Measurements from ENCODE around the gene PLIN5.
"Not testable (repeated sequence)": the region's sequence is repeated elsewhere in the genome, so short reads cannot be mapped to it uniquely, and the experiment has no call there.

The PLIN5 gene

DNA sequence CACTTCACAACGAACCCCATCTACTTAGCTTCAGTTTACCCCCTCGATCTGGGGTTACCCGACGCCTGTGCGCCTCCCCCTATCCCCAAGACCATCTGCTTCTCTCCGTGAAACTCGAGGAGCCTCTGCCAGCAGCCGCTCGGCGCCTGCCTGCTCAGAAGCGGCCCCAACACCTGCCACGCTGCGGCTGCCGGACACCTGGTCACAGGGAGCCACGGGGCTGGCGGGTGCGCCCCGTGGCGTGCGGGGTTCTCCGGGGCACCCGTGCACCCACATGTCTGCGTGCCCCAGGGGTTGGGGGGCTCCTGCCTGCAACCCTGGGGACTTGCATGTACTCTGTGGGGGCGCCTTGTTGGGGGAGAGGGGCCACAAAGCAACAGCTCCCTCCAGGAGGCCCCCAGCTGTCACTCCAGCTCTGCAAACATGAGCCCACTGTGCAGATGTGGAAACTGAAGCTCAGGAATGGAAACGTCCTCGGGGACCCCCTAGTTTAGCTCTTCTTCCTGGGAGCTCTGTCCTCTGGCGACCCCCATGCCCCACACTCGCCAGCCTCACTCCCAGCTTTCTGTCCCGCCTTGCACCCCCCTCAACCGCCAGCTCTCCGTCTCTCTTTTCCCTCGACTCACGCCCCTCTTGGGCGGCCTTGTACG lies 31.5 kb upstream of the PLIN5 start:
- DNase-seq: no peak

DNA sequence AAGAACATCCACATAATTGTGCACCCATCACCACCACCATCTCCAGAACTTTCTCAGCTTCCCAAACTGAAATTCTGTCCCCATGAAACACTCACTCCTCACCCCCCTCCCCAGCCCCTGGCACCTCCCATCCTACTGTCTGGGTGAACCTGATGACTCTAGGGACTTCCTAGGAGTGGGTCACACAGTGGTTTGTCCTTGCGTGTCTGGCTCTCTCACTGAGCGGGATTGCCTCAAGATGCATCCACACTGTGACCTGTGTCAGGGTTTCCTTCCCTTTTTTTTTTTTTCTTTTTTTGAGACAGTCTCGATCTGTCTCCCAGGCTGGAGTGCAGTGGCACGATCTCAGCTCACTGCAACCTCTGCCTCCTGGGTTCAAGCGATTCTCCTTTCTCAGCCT lies 28.5 kb upstream of the PLIN5 start:
- DNase-seq: not testable (repeated sequence)

DNA sequence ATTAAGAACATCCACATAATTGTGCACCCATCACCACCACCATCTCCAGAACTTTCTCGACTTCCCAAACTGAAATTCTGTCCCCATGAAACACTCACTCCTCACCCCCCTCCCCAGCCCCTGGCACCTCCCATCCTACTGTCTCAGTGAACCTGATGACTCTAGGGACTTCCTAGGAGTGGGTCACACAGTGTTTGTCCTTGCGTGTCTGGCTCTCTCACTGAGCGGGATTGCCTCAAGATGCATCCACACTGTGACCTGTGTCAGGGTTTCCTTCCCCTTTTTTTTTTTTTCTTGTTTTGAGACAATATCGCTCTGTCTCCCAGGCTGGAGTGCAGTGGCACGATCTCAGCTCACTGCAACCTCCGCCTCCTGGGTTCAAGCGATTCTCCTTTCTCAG lies 27.1 kb upstream of the PLIN5 start:
- not testable (repeated sequence) for DNase-seq

DNA sequence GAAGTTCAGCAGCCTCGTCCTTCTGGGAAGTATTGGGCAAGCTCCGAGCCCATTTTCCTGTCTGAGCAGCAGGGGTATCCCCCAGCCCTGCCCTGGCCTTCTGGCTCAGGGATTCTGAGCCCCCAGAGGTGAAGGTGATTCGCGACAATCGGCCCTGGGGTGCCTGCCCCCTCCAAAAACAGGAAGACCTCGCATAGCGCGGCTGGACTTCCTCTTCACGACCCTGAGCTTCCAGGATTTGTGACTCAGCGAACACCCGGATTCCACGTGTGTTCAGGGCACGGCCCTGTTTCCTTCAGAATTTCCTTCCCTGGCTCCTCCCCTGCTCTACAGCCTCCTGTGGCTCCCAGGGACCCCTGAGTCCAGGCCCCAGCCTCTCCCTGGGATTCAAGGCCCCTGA lies 24.5 kb upstream of the PLIN5 start, which contains the start of gene SEMA6B:
SEMA6B (minus strand) TSS at position 116 of the 400 bp plus-strand sequence. CDS start 1,227 bp downstream, outside the sequence.
- DNase-seq: no peak

DNA sequence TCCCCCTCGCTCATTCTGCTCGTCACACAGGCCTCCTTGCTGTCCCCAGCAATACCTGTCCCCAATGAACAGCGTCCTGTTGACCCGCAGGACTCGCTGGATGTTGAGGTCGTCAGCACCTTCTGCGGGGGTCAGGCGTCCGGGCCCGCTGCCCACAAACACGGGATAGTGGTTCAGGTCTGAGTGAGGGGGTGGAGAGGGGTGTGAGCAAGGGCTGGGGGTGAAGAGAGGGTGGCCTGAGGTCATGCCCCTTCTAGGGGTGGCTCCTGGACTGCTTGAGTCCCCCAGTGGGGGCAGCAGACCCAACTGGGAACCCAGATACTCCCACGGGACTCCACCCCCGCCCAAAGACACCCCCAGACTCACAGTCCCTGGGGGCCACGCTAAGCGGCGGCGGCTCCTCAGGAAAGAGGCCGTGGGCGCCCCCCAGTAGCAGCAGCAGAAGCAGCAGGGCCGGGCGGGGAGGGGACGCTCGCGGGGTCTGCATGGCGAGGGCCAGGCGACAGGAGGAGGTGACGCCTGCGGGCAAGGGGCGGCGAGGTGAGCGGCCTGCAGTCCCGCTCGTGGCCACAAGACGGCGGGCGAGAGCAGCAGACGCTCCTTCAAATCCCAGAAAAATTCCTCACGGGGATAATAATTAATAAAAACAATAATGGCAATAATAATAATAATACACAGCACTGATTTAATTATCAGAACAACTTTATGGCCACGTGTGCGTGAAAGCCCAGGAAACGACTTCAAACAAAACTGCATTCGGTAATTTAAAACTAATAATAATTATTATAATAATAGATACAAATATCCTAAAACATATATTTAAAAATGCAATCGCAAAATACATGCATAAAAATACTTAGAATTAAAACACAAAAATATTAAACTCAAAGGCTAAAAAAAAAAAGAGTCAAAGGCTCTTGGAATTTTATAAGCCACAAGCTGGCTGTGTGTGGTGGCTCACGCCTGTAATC lies 23.2 kb upstream of the PLIN5 start:
- no peak for DNase-seq

DNA sequence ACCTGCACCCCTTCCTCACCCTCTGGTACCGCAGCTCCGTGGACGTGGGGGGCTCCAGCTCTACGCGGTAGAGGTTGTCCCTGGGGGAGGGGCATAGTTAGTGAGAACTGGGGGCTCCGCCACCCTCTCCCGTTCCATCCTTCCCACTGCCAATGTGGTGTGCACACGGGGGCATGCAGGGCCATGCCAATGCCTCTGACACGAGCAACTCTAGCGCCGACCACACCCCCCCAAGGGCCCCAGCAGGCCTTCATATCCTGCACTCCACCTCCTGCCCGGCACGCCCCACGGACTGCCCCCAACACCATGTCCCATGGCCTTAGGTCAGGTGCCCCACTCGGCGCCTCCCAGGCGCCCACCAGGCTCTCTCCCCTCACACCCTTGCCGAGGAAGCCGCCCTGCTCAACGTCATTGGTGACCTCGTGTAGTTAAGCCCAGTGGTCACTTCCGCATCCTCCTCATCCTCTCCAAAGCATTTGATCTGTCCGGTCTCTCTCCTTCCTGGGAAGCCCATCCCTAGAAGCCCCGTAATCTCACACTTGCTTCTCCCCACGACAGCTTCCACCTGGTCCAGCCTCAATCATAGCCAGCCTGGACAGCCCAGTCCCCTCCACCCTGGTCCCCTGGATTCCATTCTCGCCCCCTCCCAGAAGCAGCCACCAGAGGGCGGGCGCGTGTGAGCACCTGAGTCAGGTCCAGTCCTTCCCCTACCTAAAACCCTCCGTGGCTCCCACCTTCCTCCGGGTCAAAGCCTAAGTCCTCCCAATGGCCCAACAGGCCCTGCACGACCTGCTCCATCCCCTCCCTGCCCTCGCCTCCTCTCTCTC lies 22.3 kb upstream of the PLIN5 start:
- DNase-seq: no peak

DNA sequence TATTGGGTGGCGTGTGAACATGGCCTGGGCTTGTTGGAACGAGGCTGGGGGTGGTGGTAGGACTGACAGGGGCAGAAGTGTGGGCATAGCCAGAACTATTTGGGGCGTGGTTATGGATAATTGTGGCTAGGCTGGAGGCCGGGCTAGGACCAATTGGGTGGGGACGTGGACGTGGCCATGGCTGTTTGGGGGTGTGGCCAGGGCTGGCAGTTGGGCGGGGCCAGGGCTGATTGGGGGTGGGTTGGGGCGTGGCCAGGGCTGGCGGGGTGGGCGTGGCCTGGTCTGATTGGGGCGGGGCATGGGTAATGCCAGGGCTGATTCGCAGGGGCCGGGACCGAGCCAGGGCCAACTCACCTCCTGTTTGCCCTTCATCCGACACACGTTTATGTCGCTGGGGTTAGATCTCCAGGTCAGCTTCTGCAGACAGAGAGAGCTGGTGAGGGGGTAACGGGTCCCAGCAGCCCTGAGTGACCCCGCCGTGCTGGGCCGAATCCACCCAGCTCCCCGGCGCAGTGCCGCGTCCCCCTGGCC lies 21.6 kb upstream of the PLIN5 start:
- DNase-seq: no peak

DNA sequence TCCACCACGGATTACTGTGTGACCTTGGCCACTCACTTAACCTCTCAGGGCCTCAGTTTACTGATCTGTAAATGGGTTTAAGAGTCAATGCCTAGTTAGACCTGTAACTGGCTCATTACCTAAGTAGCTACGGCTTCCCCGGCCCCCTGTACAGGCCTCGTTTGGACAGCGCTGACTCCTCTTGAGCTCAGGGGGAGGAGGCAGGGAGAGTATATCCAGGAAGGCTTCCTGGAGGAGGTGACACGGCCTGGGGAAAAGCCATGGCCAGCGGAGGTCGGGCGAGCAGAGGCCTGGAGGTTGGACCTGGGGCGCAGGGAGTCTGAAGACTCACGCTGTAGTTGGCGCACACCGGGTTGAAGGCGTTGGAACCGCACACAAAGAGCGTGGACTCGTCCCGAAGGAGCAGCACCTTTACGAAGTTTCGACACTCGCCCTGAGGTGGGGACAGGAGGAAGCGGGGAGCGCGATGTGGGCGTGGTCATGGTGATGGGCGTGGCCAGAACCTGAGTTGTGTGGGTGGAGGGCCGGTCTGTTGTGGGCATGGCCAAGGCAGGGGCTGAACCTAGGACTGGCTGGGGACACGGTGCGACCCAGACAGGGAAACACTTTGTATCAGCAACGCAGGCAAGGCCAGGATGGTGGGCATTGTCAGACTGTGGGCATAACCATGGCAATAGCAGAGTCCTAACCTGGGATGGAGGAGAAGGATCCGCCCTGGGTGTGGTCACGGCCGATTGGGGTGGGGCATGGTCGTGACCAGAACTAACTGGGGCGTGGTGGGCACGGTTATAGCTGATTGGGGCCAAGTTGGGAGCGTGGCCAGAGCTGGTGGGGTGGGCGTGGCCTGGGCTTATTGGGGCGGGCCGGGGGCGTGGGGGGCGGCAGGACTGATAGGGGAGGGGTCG lies 20.9 kb upstream of the PLIN5 start:
- DNase-seq: no peak

DNA sequence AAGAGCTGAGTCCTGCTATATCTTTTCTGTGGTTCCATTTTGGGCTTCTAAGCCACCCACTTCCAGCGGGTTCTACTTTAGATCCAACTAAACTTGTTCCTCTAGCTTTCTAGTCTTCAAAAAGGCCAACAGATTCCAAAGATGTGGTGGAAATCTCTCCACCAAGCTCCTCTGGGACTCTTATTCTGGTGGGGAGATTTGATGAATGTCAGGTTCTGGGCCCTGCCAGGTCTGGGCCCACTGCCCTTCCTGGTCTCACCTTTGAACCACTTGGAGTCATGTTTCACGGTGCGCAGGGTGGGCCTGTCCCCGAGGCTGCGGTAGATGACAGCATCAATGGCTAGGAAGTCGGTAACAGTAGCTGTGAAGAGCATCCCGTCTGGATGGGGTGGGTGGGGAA lies 19.7 kb upstream of the PLIN5 start:
- DNase-seq: no peak

DNA sequence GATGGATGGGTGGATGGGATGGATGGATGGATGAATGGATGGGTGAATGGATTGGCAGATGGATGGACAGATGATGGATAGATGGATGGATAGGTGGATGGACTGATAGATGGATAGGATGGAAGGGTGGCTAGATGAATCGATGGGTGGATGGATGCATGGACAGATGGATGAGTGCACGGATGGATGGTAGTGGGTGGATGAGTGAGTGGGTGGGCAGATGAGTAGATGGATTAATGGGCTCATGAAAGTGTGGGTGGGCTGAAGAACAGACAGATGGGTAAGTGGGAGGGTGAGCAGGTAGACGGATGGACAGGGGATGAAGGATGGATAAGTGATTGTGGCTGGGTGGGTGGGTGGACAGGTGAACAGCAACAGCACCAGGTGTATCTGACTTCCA lies 18.8 kb upstream of the PLIN5 start:
- no peak for DNase-seq

DNA sequence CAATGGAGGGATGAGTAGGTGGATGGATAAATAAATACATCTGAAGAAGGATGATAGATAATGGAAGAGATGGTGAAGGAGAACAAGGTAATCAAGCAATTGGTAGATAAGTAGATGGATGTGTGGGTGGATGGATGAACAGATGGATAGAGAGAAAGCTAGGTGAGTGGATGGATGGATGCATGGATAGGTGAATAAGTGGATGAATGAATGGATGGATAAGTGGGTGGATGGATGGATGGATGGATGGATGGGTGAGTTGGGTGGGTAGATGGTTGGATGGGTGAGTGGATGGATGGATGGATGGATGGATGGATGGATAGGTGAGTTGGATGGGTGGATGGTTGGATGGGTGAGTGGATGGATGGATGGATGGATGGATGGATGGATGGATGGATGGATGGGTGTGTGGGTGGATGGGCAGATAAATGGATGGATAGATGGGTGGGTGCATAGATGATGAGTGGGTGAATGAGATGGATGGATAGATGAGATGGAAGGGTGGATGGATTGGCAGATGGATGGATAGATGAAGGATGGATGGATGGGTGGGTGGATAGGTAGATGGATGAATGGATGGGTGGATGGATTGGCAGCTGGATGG lies 18.2 kb upstream of the PLIN5 start:
- DNase-seq: no peak

DNA sequence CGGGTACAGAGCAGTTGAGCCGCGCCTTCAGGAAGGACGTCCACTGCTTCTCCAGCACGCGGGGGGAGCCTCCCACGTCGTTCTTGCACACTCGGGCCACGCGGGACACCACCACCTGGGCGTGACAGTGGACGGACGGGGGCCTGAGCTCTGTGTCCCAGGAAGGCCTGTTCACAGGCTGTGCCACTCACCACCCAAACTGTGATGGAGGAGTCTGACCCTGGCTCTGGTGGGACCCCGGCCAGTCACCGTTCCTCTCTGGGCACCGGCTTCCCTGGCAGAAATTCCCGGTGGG lies 17.4 kb upstream of the PLIN5 start:
- no peak for DNase-seq

DNA sequence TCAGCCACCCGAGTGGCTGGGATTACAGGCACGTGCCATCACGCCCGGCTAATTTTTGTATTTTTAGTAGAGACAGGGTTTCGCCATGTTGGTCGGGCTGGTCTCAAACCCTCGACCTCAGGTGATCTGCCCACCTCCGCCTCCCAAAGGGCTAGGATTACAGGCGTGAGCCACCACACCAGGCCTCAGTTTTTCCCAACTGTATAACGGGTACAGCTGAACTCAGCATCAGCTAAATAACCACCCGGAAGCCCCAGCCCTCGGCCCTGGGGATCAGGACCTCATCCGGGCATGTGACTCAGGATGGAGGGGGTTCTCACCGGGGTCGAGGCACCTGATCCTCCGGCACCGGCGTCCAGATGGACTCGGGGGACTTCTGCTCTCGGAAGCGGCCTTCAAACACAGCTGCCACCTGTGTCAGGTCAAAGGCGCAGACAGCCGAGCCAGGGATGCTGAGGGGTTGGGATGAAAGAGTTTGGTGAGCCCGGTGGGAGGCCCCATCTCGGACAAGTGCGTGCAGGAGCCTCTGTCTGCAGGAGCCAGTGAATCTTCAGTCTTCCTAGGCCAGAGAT lies 15.5 kb upstream of the PLIN5 start:
- no peak for DNase-seq

DNA sequence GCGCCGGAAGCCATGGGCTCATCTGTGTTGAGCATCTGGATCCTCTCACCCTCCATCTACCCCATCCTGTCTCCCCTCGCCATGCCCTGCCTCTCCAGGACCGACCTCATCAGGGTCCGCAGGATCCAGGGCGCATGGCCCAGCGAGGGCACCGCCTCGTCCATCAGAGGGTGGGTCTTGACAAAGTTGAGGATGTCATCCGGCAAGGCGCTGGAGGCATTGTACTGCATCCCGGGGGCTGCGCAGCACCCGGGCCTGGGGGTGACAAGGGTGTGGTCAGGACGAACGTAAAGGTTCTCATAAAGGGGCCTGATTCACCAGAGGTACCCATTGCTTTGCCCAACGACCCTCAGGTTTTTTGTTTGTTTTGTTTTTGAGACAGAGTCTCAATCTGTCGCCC lies 15.0 kb upstream of the PLIN5 start:
- DNase-seq: no peak

DNA sequence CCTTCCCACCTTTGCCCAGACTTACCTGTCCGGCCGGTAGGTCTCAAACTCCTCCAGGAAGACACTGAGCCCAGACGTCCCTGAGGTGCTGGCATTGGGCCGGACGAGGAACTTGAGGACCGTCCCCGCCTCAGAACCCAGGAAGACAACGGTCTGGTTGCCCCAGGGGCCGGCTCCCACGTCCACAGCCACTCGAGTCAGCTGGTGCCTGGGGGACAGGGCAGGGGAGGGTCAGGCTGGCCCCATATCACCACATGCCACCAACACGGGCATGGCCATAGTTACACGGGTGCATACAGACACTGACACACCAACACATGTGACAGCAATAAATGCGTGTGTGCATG lies 13.2 kb upstream of the PLIN5 start:
- DNase-seq: no peak

DNA sequence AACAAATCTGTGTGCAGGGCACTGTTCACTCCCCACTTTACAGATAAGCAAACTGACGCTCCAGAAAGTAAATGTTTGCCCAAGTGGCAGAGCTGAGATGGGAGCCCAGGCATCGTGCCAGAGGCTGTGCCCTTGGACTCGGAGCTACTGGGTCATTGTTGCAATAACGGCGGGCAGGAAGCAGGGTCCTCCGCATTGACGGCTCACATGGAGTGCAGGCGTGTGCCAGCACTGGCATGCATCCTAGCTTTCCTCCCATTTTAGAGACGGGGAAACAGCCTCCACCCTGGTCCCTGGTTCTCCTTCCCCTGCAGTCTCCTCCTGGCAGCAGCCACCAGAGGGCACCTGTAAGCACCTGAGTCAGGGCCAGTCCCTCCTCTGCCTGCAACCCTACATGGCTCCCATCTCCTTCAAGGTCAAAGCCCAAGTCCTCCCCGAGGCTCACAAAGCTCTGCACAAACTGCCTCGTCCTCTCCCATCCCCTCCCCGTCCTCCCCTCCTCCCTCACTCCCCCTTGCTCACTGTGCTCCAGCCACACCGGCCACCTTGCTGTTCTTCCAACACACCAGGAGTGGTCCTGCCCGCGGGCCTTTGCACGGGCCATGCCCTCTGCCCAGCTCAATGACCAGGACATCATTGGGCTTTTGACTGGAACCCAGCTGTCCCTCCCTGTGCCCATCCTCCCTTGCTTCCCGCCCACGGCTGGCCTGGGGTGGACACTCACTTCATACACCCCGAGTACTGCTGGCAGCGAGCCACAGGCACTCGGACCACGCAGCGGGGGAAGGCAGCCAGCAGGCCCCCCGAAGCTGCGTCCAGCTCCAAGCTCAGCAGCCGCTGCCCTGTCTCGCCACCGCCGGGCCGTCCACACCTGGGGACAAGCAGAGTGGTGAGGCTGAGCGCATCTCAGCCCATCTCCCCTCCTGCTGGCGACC lies 12.5 kb upstream of the PLIN5 start:
- no peak for DNase-seq

DNA sequence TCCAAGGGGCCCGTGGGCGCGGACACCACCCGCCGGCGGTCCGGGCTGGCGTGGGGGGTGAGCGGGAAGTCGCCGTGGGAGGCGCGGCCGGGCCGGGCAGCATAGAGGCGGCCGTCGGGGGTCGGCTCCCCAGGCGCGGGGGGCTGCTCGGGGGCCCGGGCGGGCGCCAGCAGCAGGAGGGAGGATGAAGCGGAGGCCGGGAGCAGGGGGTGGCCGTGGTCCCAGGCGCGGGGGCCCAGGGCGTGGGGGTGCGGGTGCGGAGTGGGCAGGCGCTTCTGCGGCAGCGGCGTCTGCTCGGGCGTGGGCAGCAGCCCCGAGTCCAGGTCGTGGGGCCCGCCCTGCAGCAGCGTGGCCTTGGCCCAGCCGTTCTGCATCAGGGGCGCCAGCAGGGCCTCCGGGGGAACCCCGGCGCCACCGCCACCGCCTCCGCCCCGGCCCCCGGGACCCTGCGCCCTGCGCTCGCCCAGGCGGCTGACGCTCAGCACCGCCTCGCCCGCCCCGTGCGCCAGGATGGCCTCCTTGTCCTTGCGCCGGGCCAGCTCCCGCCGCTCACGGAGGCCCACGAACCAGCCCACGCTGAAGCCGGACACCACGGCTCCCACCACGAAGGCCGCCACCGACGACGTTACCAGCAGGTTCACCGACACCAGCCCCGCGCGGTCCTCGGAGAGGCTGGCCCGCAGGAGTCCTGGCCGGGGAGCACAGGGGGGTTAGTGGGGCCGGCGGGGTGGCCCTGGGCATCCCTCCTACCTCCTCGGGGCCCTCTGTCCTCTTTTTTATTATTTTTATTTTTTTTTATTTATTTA lies 9.0 kb upstream of the PLIN5 start:
- no peak for DNase-seq

DNA sequence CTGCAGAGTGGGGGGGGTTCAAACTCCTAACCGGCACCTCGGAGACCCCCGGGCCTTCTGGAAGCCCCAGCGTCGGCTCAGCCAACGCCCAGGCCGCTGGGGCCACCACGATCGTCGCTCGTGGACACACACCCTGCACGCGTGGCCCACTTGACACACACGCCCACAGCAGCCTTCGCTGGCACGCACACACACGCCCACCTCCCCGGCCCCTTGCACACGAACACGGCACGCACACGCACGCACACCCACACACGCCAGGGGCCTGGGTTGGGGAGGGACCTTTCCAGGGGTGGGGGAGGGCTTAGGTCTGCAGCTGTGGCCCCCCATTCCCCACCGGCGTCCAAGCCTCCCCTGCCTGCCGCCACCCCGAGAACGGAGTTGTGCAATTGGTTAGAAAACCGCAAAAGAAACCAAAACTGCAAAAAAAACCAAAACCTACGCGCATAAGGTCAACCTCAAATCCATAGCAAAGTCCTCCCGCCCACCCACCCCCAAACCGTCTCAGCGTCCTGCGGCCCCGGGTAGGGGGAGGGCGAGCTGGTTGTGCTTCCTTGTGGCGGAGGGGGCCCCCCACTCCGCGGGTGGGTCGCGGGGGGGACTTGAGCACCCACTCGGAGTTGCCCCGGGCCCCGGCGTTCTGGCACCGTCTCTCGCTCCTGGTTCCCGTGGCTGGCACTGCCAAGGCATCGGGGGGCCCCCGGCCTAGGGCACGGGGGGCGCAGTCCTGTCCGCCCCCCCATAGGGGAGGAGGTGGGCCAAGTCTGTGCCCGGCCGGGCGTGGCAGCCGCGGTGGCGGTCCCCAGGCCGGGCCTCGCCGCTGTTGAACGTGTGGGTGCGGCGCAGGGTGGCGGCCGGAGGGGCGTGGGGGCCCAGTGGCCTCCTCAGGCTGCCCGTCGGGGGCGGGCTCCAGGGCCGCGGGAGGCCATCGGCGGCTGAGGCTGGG lies 8.1 kb upstream of the PLIN5 start:
- no peak for DNase-seq

All from NCI-H187 treated with DMSO at 0.1 percent for 48 hours (cell line).